Measurements from ENCODE around the gene RXFP2. TPM values are rescaled to one million over a fixed set of nuclear protein-coding genes. Genes with fewer than 3 reads are reported as not detected.
A peak's percentile ranks its signal among the peaks of the same experiment; 100 is the strongest.

Gene RXFP2
- total RNA-seq, 1 donor from 2014 or later: not detected

GRCh38 chr13:31786011-31786410 is 46.7 kb downstream of the RXFP2 start:
- Mint-ChIP-seq H3K9me3 (no peaks in the 10 kb centered on the region), H3K4me3 (no peak overlapping the region), H3K36me3 (ENCODE audit: low read depth) (no peaks in the 10 kb centered on the region), H3K4me1 (no peaks in the 10 kb centered on the region), H3K27ac (ENCODE audit: unreplicated experiment) (no peak overlapping the region), H3K27me3 (ENCODE audit: low read depth) (no peaks in the 10 kb centered on the region)
- no peak for TF ChIP-seq CTCF (conservative IDR thresholded peaks at IDR 0.05)
- no peak for DNase-seq (ENCODE audit: low read depth, low spot score)

GRCh38 chr13:31790992-31791391 is 51.7 kb downstream of the RXFP2 start:
- Mint-ChIP-seq H3K27me3 (ENCODE audit: low read depth) (no peaks in the 10 kb centered on the region), H3K4me3 (no peak overlapping the region), H3K27ac (ENCODE audit: unreplicated experiment) (no peak overlapping the region), H3K4me1 (no peaks in the 10 kb centered on the region), H3K36me3 (ENCODE audit: low read depth) (no peaks in the 10 kb centered on the region), H3K9me3 (no peaks in the 10 kb centered on the region)
- no peak for DNase-seq (ENCODE audit: low read depth, low spot score)
- no peak for TF ChIP-seq CTCF (conservative IDR thresholded peaks at IDR 0.05)

GRCh38 chr13:31793246-31793645 is 53.9 kb downstream of the RXFP2 start:
- no peaks in the 10 kb centered on the region for H3K27me3 Mint-ChIP-seq (ENCODE audit: low read depth)
- no peaks in the 10 kb centered on the region for H3K9me3 Mint-ChIP-seq

GRCh38 chr13:31794452-31794851 is 55.1 kb downstream of the RXFP2 start:
- H3K36me3 Mint-ChIP-seq (ENCODE audit: low read depth): no peaks in the 10 kb centered on the region
- H3K9me3 Mint-ChIP-seq: no peaks in the 10 kb centered on the region
- no peak overlapping the region for H3K27ac Mint-ChIP-seq (ENCODE audit: unreplicated experiment)
- no peak for DNase-seq (ENCODE audit: low read depth, low spot score)
- H3K27me3 Mint-ChIP-seq (ENCODE audit: low read depth): no peaks in the 10 kb centered on the region
- peaks cover 5% of the 10 kb centered on the region for H3K4me1 Mint-ChIP-seq
- TF ChIP-seq CTCF (conservative IDR thresholded peaks at IDR 0.05): no peak
- no peak overlapping the region for H3K4me3 Mint-ChIP-seq

More at GRCh38 chr13:31793246-31793645, 53.9 kb downstream of the RXFP2 start:
- DNase-seq (ENCODE audit: low read depth, low spot score): no peak
- peaks cover 5% of the 10 kb centered on the region for H3K4me1 Mint-ChIP-seq
- H3K27ac Mint-ChIP-seq (ENCODE audit: unreplicated experiment): no peak overlapping the region
- no peak for TF ChIP-seq CTCF (conservative IDR thresholded peaks at IDR 0.05)
- no peaks in the 10 kb centered on the region for H3K36me3 Mint-ChIP-seq (ENCODE audit: low read depth)
- H3K4me3 Mint-ChIP-seq: no peak overlapping the region

- peak; percentile 53 for TF ChIP-seq CTCF (conservative IDR thresholded peaks at IDR 0.05)
- no peak for DNase-seq (ENCODE audit: low read depth, low spot score)
- peaks cover 5% of the 10 kb centered on the region for H3K4me1 Mint-ChIP-seq
- H3K4me3 Mint-ChIP-seq: no peak overlapping the region
- H3K36me3 Mint-ChIP-seq (ENCODE audit: low read depth): no peaks in the 10 kb centered on the region
- no peak overlapping the region for H3K27ac Mint-ChIP-seq (ENCODE audit: unreplicated experiment)
- H3K9me3 Mint-ChIP-seq: no peaks in the 10 kb centered on the region
- no peaks in the 10 kb centered on the region for H3K27me3 Mint-ChIP-seq (ENCODE audit: low read depth)
Observed at GRCh38 chr13:31797154-31797775, 57.9 kb downstream of the RXFP2 start.

Data from neural crest cell (in vitro differentiated cells).